GM19452 (cell line): Measurements from ENCODE around the gene SDC3.
"Not testable (repeated sequence)": the region's sequence is repeated elsewhere in the genome, so short reads cannot be mapped to it uniquely, and the experiment has no call there.

Experiments used
- ATAC-seq: cut with Tn5 transposase; IDR thresholded peaks from one replicate; pipeline ENCODE4 v1.9.1; 2021; ENCODE audit not compliant: unreplicated experiment

The SDC3 gene, protein sequence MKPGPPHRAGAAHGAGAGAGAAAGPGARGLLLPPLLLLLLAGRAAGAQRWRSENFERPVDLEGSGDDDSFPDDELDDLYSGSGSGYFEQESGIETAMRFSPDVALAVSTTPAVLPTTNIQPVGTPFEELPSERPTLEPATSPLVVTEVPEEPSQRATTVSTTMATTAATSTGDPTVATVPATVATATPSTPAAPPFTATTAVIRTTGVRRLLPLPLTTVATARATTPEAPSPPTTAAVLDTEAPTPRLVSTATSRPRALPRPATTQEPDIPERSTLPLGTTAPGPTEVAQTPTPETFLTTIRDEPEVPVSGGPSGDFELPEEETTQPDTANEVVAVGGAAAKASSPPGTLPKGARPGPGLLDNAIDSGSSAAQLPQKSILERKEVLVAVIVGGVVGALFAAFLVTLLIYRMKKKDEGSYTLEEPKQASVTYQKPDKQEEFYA

DNA sequence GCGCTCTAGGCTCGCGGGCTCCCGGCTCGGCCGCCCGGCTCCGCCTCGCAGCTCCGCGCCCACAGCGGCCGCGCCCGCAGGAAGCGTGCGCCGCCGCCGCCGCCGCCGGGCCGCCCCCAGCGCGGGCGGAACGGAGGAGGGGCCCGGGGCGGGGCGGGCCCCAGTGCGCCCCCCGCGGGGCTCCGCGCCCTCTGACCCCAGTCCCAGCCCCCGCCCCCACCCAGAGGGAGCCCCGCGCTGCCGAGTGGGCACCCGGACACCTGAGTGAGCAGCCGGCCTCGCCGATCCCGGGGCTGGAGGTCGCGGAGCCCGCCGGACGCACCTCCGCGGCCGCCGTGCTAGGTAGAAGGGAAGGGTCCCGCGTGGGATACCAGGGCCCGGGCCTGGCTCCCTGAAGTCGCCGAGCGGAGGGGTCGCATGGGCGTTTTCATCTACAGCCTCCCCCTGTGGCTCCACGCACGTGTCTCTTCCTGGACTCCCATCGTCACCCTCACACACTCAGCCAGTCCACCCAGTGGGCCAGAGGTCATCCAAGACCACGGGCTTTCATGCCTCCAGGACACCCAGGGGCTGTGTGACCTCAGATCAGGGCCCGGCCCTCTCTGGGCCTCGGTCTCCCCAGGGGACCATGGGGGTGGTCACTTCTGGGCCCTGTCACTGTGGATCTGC is at the start of gene SDC3:
Gene SDC3, minus strand, starts transcription at position 63 of the 669 bp plus-strand sequence. CDS start 172 bp downstream, outside the sequence.
- no peak for ATAC-seq

DNA sequence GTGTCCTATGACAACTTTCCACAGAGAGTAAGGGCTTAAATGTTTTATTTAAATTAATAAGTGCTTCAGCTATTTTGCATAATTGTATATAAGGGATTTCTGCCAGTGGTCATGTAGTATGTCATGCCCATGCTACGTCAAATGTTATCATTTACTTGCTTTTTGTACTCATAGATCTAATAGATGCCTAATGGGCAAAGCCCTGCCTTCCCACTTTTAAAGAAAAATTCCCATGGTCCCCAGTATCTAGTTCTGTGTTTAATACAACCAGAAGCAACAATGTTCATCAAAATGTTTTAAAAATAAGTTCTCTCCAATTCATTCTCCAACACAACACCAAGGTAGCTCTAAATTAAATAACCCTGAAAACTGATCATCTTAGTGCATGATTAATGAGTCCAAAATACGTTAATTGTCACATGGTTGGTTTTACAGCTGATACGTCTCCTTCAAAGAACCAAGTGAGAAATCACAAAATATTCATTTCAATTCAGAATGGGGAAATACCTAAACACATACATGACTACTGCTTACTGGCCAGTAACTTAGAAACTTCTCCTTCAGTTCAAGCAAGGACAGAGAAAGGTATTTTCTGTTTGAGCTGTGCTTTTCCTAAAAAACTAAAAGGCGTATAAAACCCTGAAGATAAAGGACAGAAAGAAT is 49.1 kb upstream of the SDC3 start:
- no peak for ATAC-seq

GRCh38 chr1:30955448-30956015 is 47.0 kb upstream of the SDC3 start:
- no peak for ATAC-seq

GRCh38 chr1:30953685-30954084 is 45.1 kb upstream of the SDC3 start:
- no peak for ATAC-seq

DNA sequence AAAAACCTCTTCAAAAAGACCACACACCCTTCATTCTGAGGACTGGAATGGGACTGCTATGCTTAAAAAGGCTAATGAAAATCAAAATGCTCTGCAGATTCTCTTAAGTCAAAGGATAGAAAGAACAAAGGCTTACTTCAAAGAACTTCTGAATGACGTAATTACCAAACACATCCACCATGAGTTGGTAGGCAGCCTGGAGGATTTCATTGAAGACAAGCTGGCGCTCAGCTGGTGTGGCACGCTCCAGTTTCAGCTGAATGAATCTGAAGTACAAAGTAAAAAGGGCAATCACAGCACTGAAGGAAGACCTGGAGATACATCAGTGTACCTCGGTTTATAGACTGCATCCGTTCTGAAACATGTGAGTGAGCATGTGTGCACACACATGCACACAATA is 43.5 kb upstream of the SDC3 start:
- ATAC-seq: no peak

GRCh38 chr1:30950700-30951099 is 42.1 kb upstream of the SDC3 start:
- no peak for ATAC-seq

DNA sequence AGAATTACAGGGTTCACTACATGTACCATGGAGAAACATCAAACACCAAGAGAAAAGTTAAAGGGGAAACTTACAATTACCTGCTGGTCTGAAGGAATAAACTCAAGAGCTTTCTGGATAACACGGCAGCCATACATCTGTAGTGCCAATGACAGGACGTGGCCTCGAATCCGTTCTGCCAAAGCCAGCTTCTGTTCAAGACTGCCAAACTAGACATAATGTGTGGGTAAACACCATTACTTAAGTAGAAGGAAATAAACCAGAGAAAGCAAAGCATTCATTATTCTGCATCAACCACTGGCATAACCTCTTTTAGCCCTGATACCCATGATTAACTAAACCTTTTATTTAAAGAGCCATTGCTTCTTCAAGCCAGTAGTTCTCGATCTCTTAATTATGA is 41.5 kb upstream of the SDC3 start:
- ATAC-seq: no peak

DNA sequence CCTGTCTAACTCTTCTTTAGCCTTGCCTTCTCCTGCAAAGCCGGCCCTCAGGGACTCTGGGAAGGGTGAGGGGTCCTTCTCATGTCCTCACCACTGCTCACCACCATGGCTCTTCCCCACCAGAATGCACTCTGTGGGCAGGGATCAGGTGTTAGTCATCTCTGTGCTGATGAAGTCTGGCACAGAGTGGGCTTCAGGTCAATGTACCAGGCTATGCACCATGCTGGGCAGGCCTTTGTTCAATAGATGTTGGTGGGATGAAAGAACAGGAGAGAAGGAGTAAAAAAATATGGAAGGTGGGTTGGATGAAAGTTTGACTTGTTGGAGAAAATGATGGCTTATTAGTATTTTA is 40.9 kb upstream of the SDC3 start:
- ATAC-seq: not testable (repeated sequence)

DNA sequence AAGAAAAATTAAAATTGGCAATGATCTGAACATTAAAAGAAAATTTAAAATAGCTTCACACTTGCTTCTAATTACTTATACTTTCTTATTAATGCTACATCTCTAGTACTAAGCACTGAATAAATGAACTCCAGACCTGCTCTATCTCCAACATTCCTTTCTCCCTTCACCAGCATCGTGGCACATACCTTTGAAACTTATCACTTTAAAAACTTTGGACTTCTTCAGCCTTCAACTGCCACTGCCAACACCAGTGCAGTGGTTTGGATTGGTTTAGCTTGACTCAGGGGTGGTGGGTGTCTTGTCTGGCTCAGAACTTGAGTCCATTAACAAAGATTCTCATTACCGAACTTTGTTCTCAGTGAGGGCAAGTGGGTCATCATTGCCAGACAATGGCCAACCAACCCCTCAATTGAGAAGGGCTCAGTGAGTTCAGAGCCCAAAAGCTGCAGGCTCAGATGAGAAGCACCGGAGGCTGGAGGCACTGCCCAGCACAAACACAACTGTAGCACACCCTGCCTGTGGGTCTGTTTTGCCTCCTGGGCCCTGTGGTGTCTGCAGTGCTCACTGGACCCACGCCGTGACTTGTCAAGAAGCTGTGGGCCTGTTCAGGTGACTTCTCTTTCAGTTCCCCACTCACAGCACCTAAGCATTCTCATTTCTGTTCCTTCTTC is 40.4 kb upstream of the SDC3 start:
- not testable (repeated sequence) for ATAC-seq

- no peak for ATAC-seq
Measured at GRCh38 chr1:30948278-30948677, 39.7 kb upstream of the SDC3 start.

DNA sequence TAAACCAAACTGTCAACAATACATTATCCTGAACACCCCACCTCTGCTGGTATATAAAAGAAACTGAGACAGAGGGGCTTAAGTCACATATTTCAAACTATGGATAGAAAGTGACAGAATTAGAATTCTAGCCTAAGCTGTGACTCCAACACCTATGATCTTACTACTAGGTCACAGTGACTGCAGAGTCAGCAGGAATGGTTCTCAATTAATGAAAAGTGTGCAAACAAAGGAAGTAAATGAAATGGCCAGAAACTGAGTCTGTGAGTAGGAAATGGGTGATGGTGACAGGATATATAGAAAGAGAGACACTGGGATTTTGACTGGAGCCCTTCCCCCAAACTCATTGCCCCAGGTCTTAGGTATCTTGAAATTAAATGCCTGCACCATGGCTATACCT is 38.7 kb upstream of the SDC3 start:
- ATAC-seq: no peak

- ATAC-seq: no peak
Measured at GRCh38 chr1:30942326-30942963, 33.9 kb upstream of the SDC3 start.

- ATAC-seq: no peak
Measured at GRCh38 chr1:30940541-30940940, 32.0 kb upstream of the SDC3 start.

GRCh38 chr1:30936541-30937171 is 28.1 kb upstream of the SDC3 start:
- no peak for ATAC-seq

DNA sequence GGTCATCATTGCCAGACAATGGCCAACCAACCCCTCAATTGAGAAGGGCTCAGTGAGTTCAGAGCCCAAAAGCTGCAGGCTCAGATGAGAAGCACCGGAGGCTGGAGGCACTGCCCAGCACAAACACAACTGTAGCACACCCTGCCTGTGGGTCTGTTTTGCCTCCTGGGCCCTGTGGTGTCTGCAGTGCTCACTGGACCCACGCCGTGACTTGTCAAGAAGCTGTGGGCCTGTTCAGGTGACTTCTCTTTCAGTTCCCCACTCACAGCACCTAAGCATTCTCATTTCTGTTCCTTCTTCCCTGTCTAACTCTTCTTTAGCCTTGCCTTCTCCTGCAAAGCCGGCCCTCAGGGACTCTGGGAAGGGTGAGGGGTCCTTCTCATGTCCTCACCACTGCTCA is 27.2 kb upstream of the SDC3 start:
- not testable (repeated sequence) for ATAC-seq

GRCh38 chr1:30934613-30935012 is 26.1 kb upstream of the SDC3 start:
- ATAC-seq: no peak

- no peak for ATAC-seq
Measured at GRCh38 chr1:30933874-30934252, 25.3 kb upstream of the SDC3 start.

DNA sequence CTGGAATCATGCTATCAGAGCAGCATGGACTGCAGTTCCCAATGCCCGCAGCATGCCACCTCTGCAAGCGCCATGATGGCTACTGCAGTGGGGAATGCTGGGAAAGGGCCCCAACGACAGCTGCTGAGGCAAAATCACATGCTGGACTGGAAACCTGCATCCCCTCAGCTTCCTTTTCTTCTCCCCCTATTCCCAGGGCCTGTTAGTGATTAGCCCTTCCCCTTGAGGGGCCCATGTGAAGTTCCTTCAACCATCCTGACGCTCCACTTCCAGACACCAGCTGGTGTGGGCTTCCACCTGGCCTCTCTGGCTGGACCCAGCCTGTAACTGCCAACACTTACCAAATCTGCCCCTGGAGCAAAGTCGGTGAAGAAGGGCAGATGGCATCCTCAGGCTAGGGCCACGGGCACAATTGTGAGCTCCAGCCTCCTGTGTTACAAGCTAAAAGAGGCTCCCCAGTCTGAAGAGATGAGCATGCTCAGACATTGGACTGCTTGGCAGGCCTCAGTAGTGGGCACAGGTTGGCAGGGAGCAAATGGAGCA is 22.1 kb upstream of the SDC3 start:
- no peak for ATAC-seq

DNA sequence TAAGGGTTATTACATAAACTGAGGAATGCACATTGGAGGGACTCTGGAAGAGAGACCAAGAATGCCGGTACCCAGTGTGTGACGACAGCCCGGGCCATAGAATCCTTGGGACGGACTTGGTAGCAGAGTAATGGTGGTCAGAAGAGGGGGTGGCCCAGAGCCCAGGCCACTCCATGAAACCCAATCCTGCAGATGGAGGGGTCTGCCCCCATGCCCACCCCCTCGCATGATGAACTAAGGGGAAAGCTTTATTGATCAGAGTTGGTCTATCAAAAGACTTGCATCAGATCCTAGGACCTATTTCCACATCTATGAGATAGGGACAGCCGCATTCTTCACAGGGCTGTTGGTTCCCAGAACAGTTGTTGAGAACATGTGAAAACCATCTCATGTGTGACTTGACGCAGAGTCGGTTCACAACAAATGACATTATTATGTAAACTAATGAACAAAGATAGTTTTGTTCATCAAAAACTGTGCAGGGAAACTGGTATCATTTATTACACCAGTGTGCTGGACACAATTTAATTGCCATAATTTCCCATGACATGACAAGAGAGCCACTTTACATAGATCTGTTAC is 21.5 kb upstream of the SDC3 start:
- no peak for ATAC-seq
